ENCODE results near the gene OR10H4. TPM values are rescaled to one million over a fixed set of nuclear protein-coding genes. Genes with fewer than 3 reads are reported as not detected.
"Not testable (repeated sequence)": the region's sequence is repeated elsewhere in the genome, so short reads cannot be mapped to it uniquely, and the experiment has no call there.

The OR10H4 gene, protein sequence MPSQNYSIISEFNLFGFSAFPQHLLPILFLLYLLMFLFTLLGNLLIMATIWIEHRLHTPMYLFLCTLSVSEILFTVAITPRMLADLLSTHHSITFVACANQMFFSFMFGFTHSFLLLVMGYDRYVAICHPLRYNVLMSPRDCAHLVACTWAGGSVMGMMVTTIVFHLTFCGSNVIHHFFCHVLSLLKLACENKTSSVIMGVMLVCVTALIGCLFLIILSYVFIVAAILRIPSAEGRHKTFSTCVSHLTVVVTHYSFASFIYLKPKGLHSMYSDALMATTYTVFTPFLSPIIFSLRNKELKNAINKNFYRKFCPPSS
- not detected for total RNA-seq

DNA sequence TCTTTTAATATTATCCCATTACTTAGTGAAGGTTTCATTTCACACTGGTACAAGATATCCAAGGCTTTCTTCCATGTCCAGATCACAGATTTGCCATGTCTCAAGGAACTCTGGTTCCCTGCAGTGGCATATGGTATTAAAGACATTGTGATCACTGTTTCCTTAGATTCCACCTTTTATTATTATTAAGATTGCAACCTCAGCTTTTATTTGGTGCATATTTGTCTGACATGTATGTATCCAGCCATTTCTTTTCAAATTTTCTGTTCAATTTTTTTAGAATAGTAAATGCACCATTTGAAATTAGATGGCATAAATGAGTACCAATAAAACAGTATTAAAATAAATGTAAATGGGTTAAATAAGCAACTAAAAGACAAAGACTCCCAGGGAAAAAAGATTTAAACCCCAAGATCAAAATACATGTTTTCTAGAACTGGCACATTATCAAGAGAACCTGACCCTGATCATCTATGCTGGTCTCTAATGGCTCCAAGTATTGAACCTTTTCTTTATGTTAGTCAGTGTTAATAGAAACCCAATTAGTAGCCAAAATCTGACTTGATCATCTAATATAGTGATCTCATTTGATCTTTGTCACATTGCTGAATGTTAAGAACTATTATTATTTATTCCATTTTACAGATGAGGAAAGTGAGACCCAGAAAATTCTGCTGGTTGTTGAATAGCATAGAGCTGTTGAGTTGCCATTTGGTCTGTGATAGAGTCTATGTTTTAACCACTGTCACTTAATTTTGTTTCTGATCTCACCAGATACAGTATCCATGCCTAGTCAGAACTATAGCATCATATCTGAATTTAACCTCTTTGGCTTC is at the start of gene OR10H4:
TSS of gene OR10H4 (plus strand) at position 786 of the 836 bp plus-strand sequence. CDS start at position 786, 0 bp downstream.
- DNase-seq: no peak

DNA sequence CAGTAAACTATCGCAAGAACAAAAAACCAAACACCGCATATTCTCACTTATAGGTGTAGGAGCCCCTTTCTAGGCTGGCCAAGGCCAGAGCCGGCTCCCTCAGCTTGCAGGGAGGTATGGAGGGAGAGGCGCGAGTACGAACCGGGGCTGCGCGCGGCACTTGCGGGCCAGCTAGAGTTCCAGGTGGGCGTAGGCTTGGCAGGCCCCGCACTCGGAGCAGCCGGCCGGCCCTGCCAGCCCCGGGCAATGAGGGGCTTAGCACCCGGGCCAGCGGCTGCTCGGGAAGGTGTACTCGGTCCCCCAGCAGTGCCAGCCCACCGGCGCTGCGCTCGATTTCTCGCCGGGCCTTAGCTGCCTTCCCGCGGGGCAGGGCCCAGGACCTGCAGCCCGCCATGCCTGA is 49.2 kb upstream of the OR10H4 start:
- DNase-seq: not testable (repeated sequence)

DNA sequence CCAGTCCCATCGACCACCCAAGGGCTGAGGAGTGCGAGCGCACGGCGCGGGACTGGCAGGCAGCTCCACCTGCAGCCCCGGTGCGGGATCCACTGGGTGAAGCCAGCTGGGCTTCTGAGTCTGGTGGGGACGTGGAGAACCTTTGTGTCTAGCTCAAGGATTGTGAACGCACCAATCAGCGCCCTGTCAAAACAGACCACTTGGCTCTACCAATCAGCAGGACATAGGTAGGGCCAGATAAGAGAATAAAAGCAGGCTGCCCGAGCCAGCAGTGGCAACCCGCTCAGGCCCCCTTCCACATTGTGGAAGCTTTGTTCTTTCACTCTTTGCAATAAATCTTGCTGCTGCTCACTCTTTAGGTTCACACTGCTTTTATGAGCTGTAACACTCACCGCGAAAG is 48.8 kb upstream of the OR10H4 start:
- DNase-seq: not testable (repeated sequence)

DNA sequence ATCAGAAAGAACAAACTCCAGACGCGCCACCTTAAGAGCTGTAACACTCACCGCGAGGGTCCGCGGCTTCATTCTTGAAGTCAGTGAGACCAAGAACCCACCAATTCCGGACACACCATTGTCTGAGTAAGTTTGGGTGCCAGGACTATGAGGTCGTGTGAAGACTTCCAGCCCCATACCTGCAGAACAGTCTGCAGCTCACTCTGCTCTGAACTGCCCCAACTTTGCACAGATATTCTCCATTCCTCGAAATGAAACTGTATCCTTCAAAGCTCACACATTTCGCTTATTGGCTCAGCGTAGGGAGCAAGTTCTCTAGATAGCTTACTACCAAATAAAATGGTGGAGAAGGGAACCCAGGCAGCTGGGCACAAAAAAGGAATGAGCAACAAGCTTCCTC is 48.3 kb upstream of the OR10H4 start:
- DNase-seq: no peak

DNA sequence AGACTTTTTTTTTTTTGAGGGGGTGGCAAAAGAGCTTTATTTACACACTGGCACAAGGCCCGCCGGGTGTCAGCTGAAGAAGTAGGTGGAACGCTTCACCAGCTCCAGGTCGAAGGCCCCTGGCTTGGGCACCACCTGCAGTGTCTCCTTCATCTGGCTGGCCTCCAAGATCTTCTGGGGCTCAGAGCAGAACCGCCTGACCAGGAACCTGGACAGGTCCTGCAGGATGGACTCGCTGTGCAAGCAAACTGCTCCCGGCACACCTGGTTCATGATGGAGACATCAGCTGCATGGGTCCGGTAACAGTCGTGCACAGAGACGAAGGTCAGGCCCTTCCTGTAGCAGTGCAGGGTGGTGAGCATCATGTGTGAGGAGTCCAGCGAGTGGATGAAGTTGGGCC is 46.6 kb upstream of the OR10H4 start:
- no peak for DNase-seq

DNA sequence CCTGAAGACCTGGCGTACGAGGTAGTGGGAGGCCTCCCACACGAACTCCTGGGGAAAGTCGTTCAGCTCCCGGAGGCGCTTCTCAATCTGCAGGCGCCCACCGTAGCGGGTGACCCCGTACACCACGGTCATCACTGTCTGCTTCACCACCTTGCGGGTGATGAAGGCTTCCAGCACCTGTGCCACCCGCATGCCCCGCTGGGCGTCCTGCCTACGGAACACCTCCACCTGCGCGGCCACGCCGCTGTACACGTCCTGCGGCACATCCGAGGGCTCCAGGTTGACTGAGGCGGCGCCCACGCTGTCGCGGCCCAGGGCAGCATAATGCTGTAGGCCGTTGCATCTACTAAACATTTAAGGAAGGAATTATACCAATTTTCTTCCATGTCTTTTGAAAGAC is 45.9 kb upstream of the OR10H4 start:
- not testable (repeated sequence) for DNase-seq

DNA sequence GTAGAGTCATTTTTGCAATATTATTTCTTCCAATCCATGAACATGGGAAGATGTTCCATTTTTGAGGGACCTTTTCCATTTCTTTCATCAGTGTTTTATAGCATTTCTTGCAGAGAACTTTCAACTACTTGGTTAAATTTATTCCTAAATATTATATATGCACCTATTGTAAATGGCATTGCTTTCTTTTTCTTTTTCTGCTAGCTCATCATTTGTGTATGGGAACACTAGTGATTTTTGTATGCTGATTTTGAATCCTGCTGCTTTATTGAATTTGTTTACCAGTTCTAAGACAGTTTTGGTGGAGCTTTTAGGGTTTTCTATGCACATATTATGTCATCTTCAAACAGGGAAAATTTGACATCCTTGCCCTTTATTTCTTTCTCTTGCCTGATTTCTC is 43.8 kb upstream of the OR10H4 start:
- DNase-seq: no peak

DNA sequence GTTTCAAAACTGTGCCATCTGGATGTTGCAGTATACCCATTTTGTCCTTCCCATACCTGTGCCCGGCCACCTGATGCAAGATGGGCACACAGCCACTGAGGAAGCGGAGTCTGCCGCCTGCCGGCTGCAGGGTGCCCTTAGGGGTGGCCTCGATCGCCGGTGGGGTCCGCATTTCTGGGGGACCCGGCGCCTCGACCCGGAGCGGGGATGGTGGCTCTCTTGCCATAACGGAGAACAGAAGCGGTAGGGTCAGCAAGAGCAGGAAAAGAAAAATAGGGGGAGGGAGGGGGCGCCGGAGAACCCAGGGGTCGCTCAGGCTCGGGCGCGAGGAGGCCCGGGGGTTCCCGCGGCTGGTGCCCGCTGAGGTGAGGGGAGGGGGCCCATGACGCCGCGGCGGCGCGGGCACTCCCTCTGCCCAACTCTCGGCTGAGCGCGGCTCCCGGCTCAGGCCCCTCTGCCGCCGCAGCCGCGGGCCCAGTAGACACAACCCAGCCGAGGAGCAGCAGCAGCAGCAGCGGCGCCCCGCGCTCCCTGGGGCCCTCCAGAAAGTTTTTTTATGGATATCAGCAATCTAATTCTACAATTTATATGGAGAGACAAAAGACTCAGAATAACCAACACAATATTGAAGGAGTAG is 37.1 kb upstream of the OR10H4 start:
- DNase-seq: no peak

DNA sequence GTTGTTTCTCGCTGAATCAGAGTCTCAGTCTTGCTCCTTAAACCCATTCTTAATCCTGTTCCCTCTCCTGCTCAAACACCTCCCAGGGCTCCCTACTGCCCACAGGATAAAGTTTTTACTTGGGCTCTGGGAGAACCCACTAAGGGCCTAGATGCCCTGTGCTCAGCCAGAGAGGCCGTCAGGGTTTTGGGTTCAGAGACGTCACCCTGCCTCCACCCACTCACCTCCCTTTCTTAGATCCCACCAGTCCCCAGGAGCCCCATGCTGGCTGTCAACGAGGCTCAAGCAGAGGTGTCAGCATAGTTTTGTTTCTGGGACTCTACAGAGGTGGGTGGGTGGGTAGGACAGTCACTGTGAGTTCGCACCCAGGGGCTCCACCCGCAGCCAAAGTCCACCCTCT is 35.4 kb upstream of the OR10H4 start:
- DNase-seq: no peak

DNA sequence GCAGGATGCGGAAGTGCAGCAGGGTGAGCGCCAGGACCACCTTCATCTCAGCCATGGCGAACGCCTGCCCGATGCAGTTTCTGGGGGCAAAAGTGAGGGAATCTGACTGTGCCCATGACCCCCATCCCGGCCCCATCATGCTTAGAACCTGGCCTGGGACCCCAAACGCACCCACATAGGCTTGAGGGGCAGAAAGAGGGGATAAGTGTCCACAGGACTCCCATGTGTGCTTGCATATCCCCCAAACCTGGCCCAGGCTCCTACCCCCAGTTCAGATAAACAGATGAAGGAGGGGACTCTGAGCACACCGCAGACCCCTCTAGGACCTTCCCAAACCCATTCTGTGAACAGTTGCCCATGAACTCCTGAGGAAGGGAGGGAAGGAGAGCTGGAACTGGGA is 35.0 kb upstream of the OR10H4 start:
- DNase-seq: no peak

DNA sequence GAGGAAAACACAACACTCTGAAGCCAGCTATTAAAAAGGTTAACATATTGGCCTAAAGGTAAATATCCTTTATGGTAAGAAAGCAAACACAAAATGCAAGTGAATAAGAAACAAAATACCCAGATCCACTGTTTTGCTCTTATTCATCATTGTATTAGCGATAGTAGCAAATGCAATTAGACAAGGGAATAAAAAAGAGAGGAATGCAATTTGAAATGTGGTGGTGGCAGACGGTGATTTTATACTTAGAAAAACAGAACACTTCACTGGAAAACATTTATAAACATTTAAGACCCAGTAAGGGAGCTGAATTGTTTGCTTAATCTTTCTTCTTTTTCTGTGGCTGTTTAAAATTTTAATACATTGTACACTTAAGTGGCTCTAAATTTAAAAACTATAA is 33.7 kb upstream of the OR10H4 start:
- DNase-seq: no peak

DNA sequence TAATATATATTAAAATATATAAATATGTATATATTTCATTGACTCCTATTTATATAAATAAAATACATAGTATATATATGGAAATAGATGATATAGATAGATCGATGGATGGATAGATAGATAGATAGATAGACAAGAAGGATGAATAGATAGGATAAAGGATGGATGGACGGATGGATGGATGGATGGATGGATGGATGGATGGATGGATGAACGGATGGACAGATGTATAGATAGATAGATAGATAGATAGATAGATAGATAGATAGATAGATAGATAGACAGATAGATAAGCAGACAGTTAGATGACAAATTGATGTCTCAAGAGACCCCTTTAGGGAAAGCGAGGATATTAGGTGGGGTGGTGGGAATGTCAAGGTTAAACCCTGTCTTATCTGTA is 29.6 kb upstream of the OR10H4 start:
- DNase-seq: no peak

DNA sequence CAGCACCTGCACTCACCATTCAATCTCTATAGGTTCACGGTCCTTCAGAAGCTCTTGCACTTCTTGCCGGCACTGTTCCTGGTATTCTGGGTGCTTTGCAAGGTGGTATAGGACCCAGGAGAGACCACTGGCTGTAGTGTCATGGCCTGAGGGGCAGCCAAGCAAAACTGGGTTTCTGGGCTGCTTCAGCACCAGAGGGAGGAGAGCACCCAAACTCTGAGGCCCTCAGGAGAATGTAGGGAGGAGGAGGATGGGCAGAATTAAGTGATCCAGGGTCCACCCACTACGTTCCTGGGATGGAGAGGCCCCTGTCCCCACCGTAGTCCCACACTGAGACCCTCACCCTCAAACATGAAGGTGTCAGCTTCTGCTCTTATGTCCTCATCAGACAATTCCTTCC is 26.8 kb upstream of the OR10H4 start:
- no peak for DNase-seq

DNA sequence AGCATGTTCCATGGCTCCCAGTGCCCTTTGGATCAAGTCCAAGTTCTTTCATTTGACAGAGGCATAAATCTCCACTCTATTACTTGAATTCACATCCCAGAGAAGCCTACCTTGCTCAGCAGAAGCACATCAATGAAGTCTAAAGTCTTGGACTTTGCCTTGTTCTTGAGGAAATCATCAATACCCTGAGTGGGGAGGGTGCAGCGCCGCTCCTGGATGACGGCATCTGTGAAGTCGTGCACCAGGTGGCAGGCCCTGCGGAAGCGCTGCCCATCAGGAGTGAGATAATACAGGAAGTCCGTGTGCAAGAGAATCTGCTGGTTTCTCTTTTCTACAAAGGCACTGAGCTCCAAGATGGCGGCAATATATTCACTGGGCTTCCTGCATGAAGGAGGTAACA is 25.1 kb upstream of the OR10H4 start:
- no peak for DNase-seq

DNA sequence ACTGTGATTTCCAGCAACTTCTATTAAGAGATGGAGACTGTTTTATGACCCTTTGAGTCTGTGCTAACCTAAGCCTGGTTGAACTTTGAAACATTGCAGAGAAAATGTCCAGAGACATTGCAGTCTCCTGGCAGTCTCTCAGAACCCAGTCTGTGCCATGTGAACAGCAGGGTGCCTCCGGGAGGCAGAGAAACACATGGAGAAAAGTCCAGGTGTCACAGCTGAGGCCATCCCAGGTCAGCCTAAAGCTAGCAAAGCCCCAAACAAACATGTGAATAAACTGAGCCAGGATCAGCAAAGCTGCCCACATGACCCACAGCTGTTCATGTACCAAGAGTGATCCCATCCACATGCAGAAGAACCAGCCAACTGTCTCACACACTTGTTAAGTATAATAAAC is 22.3 kb upstream of the OR10H4 start:
- no peak for DNase-seq

DNA sequence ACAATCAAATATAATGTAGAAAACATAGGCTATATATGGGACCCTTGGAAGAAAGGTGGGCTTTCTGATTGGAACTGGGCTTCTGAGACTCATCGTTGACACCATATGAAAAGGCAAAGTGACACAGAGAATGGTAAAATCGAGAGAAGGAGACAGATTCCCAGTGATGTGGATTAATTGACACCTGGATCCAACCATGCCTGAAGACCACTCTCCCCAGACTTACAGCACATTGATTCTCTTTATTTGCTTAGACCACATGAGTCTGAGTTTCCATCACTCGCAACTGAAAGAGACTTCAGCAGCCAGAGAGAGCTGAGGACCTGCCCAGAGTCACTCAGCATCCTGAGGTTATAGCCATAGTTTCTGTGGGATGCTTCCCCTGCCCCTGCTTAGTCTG is 20.5 kb upstream of the OR10H4 start:
- no peak for DNase-seq

DNA sequence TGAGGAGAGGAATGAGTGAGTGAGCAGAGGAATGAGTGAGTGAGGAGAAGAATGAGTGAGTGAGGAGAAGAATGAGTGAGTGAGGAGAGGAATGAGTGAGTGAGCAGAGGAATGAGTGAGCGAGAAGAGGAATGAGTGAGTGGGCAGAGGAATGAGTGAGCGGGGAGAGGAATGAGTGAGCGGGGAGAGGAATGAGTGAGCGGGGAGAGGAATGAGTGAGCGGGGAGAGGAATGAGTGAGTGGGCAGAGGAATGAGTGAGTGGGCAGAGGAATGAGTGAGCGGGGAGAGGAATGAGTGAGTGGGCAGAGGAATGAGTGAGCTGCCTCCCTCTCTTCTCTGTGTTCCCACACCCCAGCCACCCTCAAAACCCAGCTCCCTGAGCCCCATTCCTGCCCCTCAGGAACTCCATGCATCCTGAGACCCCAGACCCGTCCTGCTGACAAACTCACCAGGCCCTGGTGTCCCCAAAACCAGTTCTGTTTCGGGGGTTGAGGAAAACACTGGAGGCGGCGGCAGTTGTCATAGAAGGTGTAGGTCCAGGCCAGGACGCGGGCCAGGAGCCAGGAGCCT is 15.0 kb upstream of the OR10H4 start:
- DNase-seq: not testable (repeated sequence)

DNA sequence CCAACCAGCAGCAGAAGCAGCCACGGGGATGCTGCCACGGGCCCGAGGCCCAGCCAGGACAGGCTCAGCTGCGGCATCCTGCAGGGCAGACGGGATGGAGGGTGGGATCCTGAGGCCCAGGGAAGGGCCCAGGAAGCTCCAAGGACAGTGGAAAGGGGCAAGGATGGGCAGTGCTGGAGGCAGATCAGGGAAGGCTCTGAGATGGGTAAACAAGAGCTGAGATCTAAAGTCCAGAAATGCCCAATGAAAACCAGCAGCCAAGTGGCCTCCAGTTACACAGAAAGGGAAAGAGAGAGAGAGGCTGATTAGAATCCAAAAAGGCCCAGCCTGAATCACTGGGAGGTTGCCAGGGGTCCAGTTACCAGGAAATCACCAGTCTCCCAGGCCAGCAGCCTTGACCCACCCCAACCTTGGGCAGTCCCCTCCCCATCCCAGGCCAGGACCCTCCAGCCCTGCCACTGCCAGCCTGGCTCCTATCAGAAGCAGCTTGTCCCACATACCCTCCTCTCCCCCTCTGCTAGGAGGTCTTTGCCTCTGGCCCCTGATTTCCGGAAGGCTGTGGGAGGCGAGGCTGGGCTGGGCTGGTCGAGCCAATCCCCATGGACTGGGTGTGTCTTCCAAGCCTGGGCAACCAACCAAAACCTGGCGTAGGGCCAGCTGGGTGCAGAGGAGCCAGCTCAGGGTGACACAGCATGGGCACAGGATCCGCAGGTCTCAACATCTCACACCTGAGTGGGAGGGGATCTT is 14.3 kb upstream of the OR10H4 start, which contains the start of gene CYP4F11:
TSS of gene CYP4F11 (minus strand) at position 198 of the 747 bp plus-strand sequence. CDS start at position 77, 121 bp downstream.
- DNase-seq: no peak

DNA sequence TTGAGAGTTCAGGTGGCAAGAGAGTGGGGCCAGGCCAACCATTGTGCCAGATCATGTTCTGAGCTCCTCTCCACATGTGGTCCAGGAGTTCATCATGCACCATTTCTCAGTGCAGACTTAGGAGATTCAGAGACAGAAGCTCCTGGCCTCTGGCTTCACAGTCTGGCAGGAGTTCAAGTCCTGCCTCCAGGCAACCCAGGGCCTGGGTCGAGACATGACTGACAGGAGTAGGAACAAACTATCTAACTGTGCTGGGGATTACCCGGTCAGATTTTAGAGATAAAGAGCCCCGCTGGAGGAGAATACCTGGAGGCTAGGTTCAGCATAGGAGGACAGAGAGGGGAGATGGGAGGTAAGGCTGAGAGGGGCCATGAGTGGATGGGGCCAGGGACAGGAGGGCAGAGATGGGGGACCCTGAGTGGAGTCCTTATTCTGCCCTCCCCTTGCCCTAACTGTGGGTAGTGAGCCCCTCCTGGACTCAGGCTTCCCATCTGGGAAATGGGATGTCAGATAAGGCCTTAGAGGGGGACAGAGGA is 13.6 kb upstream of the OR10H4 start:
- no peak for DNase-seq

DNA sequence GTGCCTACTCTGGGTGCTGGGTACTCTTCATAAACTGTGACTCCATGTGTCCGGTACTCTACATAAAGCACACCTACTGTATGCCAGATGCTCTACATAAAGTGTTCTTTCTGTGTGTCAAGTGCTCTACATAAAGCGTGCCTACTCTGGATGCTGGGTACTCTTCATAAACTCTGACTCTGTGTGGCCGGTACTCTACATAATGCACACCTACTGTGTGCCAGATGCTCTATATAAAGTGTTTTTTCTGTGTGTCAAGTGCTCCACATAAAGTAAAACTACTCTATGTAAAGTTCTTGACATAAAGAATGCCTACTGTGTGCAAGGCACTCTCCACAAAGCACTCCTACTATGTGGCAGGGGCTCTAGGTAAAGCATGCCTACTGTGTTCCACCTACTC is 12.6 kb upstream of the OR10H4 start:
- DNase-seq: no peak

DNA sequence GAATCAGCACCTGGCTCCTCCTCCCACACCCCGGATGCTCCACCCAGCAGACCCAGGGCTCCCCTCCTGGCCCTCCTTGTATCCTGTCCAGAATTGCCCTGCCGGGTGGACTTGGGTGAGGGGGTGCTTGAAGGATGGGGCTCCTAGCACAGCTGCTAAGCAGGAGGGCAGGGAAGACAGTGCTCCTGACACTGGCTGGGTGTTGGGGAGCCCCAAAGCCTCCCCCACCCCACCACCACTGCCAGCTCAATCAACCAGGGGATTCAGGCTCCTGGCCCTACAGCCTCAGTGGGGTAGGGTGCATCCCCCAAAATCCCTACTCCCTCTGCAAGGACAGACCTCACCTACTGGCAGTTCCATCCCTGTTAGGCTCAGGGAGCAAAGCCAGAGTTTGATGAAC is 11.9 kb upstream of the OR10H4 start:
- no peak for DNase-seq

DNA sequence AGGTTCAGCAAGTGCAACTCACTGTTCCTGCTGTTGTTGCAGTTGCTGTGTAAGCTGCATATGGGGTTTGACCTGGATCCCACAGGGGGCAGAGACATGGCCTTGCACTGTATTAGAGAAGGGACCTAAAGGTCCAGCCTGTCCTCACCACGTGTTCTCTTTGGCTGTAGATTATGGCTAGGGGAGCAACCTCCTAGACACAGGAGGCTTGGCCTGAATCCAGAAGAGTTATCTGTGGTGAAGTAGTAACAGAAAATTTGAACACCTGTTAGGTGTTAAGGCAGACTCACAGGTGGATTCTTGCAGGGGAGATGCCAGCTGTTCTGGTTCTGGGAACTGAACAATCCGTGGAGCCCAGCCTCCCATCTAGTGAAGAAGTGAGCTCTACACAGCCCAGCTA is 11.0 kb upstream of the OR10H4 start:
- no peak for DNase-seq
